ENCODE results near the gene MKI67.
A peak's percentile ranks its signal among the peaks of the same experiment; 100 is the strongest.

MKI67 gene

DNA sequence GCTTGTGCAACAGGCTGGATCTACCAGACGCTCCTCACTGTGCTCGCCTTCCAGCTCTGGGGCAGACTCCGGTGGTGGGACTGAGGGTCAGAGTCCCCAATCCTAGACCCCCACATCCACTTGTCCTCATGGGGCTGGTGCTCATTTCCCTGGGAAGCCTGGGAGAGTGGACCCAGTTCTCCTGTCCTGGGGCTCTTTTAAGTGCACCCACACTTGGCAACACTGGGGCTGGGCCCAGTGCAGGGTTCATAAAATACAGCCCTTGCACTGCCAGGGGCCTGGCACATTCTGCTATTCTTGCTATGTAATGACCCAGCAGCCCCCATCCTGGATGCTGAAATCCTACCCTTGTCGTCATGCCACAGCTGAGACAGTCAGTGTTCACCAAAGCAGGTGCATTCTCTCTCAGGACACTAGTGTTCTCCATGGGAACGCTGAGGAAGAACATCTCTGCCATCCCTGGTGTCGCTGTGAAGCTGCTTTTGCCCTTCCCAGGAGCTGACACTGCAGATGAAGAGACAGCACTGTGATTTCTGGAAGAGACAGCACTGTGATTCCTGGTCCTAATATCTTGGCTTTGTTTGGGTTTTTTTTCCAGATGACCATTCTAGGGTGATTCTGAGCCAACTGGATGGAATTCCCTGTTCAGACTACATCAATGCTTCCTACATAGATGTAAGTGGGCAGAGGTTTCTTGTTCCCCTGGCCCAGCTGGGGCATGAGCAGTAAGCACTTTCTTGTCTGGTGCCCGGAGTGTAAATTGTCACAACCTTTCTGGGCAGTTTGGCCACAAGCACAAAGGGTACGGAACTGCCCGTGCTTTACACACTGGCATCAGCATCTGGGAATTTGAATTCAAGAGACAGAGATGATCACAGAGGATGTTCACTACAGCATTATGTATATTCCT lies 65.6 kb downstream of the MKI67 start:
- no peak for DNase-seq
- in situ Hi-C loops (cut with MboI; ENCODE audit: low pct_unique_long_range_greater_than_20kb, low sequenced_read_pairs): no loop called here

DNA sequence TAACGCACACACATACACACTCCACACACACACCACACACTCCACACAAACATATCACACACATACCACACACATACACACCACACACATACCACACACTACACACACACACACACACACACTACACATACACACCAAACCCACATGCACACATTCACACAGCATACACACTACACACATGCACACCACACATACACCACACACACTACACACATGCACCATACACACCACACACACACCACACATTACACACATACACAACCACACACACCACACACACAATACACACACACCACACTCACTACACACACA lies 66.3 kb downstream of the MKI67 start:
- no peak for DNase-seq
- in situ Hi-C loops (cut with MboI; ENCODE audit: low pct_unique_long_range_greater_than_20kb, low sequenced_read_pairs): no loop called here

DNA sequence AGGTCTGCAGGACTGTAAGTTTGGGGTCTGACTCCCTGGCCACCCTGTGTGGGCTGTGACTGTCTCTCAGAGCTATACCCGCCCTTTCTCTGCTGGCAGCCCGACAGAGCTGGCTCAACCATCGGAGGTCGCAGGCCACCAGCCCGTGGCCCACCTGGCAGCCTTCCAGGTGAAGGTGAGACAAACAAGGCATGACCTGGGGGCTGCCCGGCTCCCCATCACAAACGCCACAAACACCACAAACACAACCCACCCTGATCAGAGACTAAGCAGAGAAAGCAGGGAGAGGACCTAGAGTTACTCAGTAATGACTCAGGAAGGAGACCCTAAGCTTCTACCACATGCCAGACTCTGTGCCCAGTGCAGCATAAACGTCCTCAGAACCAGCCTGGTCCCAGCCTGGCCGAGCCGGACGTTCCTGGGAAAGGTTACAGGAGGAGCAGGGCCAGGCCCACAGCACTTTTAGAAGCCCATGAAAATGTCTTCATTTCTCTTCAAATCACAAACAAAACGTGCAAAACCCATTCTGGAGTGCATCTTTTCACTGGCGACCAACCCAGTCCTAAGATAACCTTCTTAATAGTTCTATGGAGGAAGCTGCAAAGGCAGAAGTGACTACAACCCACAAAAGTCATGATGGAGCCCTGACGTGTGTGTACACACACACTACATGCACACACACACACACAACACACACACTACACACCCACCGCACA lies 66.8 kb downstream of the MKI67 start:
- no peak for DNase-seq
- in situ Hi-C loops (cut with MboI; ENCODE audit: low pct_unique_long_range_greater_than_20kb, low sequenced_read_pairs): no loop called here

DNA sequence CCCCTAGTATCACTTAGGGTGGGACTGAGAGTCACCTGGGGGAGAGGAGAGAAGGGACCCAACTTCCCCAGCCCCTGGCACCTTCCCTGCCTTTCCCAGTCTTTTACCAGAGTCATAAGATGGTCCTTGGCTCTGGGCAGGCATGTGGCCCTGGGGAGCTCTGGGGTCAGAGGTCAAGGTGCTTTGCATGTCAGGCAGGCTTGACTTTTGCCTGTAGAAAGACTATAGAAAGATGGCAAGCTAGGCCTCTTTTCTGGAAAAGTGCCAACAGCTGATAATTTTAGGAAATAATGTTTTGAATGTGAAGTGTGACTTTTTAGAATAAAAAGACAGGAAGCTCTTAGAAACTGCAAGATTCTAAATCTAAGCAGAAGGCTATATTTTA lies 67.5 kb downstream of the MKI67 start:
- in situ Hi-C loops (cut with MboI; ENCODE audit: low pct_unique_long_range_greater_than_20kb, low sequenced_read_pairs): no loop called here
- no peak for DNase-seq

DNA sequence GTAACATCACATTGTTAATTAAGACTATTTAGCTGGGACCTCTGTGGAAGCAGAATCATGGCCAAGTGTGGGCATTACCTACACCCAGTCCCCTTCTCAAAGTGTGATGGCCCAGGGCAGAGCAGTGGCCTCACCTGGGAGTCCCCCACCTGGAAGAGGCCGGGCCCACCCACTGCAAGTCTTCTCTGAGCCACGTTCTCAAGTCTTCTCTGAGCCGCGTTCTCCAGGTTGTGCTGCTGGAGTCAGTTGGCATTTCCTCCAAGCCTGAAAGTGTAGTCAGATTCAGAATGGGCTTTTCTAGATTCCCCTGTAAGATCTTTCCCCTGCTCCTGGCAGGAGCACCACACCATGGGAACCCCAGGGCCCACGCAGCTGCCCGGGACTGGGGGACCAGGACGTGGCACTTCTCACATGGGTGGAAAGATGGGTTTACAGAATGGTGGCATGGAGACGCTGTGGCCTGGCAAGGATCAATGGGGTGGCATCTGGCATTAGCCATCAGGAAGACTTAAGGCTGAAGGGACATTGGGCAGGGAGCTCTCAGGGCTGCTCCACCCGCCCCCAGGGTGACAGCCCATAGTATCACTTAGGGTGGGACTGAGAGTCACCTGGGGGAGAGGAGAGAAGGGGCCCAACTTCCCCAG lies 68.0 kb downstream of the MKI67 start:
- in situ Hi-C loops (cut with MboI; ENCODE audit: low pct_unique_long_range_greater_than_20kb, low sequenced_read_pairs): no loop called here
- no peak for DNase-seq

DNA sequence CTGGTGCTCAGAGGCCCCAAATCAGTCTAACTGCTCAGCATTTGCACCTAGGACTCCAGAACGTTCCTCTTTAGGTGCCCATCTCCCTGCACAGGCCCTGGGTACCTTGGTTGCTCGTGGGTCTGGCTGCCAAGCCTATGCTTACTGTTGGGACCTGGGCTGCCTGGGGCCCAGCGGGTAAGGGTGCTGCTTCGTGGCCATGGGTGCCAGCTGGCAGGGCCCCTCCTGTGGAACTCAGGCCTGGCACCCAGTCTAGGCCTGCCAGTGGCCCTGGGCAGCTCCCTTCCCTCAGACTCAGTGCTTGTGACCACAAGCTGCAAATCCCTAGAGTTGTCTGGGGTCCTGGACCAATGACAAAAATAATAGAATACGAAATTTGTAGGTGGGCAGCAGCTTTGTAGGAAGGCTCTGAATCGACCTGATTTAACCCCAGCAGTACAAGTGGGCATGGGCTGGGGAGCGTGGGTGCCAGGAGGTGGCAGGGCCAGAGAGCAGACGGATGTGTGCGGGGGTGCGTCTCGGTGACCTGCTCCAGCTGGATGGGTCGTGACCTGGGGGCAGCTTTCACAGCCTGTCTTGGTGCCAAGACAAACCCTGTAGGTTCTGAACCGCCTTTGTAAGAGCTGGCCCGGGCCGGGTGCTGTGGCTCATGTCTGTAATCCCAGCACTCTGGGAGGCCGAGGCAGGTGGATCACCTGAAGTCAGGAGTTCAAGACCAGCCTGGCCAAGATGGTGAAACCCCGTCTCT lies 69.7 kb downstream of the MKI67 start:
- no peak for DNase-seq
- in situ Hi-C loops (cut with MboI; ENCODE audit: low pct_unique_long_range_greater_than_20kb, low sequenced_read_pairs): no loop called here

DNA sequence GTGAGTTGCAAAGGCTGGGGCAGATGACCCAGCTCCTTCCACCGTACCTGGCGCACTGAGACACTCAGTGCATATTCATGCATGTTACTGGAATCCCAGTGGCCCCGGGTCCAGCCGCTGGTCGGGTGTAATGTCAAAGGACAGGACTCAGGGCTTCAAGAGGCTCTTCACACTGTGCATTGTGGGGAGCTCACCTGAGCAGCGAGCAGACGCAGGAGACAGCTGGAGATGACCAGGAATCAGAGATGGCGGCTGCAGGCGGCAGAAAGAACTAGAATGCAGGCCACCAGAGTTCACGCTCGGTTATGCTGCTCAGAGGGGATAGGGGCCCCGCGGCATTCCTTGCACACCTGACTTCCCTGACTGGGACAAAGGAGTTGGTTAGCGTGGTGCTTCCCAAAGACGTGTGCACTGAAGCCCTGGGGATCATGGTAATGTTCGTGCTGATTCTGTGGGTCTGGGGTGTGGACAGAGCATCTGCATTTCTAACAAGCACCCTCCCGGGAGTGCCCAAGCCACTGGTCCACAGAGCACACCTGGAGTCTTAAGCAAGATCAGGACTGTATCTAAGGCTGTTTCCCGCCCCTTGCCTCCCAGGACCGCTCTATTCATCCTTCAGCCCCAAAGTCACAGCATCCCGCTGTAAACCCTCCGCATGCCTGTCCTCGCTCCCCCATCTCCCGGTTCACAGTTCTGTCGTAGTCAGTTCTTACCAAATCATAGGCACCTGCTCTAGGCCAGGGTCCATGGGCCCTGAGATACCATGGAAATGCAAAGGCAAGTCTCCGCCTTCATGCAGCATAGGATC lies 71.0 kb downstream of the MKI67 start:
- in situ Hi-C loops (cut with MboI; ENCODE audit: low pct_unique_long_range_greater_than_20kb, low sequenced_read_pairs): no loop called here

DNA sequence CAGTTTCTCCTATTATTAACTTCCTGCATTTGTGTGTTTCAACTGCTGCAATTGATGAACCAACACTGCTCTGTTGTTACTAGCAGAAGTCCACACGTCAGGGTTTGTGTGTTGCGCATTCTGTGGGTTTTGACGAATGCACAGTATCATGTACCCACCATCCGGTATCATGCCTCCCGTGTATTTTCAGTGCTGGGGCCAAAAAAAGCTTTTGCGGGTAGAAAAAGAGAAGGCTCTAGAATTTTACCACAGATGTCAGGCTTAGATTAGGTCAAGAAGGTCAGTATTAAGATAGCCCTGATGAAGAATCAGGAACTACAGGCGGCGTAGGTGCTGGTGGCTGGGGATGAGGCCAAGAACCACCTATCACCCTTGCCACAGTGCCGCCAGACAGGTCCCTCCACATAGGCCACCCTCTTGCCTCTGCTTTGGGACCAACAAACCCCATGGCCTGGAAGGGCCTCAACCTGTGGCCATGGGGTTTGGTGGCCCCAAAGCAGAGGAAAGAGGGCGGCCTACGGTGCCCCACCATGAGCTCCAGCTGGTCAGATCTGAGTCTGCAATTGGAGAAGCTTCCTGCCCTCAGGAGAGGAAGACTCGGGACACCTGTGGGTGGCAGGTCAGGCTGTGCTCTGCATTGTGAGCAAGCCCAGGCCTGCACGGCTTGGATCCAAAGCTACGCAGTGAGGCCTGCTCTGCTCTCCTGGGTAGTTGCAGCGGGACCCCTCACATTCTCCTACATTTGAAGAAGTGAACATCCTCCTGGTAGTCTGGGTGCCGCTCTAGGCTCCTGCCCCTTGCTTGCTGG lies 71.9 kb downstream of the MKI67 start:
- in situ Hi-C loops (cut with MboI; ENCODE audit: low pct_unique_long_range_greater_than_20kb, low sequenced_read_pairs): no loop called here
- no peak for DNase-seq

More for the DNA sequence above, 71.0 kb downstream of the MKI67 start:
- no peak for DNase-seq

DNA sequence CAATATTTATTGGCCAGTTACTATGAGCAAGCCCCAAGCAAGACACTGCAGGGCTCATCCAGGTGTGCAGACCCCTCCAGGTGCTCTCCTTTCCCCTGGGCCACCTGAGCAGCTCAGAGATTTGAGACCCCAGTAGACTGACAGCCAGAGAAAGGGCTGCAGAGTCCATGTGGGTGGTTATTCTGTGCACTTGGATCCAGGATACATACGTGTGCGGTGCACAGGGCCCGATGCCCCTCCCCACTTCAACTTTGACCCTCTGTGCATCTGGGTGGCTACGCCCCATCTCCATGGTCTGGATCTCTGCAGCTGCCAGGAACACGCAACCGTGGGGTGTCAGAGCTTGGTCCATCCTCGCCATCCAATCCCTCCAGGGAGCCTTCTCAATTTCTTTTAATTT lies 72.9 kb downstream of the MKI67 start:
- DNase-seq: no peak
- in situ Hi-C loops (cut with MboI; ENCODE audit: low pct_unique_long_range_greater_than_20kb, low sequenced_read_pairs): no loop called here

DNA sequence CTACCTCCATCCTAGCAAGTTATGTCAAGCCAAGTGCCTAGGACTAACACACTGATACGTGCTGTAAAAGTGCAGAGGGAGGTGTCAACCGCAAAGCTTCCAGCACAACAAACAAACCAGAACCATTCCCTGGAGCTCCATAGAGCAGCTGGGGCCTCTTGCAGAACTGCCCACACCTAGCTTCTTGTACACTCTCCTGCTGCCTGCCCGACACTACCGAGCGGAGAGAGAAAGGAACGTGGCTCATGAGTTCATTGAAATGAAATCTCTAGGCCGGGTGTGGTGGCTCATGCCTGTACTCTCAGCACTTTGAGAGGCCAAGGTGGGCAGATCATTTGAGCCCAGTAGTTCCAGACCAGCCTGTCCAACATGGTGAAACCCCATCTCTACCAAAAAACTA lies 73.5 kb downstream of the MKI67 start:
- in situ Hi-C loops (cut with MboI; ENCODE audit: low pct_unique_long_range_greater_than_20kb, low sequenced_read_pairs): no loop called here
- DNase-seq: no peak

DNA sequence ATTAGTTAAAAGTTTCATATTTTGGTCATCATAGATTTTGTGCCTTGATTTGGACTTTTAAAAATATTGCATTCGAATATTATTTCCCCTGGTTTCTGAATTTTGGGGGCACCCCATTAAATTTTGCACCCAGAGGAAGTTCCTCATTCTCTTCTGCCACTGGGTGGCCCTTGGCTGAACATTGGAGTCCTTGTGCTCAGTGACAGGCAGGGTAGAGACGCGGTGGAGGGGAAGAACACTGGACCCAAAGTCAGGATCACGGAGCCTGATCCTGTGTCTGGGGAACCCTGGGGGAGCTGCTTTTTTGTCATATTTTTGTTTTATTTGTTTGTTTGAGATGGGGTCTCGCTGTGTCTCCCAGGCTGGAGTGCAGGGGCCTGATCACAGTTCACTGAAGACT lies 74.7 kb downstream of the MKI67 start:
- in situ Hi-C loops (cut with MboI; ENCODE audit: low pct_unique_long_range_greater_than_20kb, low sequenced_read_pairs): no loop called here
- no peak for DNase-seq

DNA sequence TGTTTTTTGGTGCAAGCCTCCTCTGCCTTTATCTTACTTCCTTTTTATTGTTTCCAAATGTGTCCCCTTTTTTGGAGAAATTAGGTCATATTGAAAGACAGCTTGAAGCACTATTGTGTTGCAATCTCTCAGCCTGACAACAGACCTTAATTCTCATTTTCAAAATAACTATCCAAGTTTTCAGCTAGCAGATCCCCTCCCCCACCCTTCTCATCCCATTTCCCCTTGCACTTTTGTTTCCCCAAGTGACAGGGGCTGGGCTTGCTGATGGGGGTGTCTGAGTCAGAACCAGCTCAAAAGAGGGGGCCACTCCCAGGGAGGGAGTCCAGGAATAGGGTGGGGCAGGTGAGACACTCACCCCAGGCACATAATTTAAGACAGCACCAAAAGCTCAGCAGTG lies 75.3 kb downstream of the MKI67 start:
- DNase-seq: peak; percentile 20
- in situ Hi-C loops (cut with MboI; ENCODE audit: low pct_unique_long_range_greater_than_20kb, low sequenced_read_pairs): no loop called here

DNA sequence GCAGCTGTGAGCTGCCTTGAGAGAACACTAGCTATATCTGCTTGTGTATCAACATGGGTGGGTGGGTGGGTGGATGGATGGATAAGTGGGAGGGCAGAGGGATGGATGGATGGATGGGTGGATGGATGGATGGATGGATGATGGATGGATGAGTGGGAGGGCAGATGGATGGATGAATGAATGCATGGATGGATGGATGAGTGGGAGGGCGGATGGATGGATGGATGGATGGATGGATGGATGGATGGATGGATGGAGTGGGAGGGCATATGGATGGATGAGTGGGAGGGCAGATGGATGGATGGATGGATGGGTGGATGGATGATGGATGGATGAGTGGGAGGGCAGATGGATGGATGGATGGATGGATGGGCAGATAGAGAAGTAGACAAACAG lies 76.1 kb downstream of the MKI67 start:
- no peak for DNase-seq
- in situ Hi-C loops (cut with MboI; ENCODE audit: low pct_unique_long_range_greater_than_20kb, low sequenced_read_pairs): no loop called here

DNA sequence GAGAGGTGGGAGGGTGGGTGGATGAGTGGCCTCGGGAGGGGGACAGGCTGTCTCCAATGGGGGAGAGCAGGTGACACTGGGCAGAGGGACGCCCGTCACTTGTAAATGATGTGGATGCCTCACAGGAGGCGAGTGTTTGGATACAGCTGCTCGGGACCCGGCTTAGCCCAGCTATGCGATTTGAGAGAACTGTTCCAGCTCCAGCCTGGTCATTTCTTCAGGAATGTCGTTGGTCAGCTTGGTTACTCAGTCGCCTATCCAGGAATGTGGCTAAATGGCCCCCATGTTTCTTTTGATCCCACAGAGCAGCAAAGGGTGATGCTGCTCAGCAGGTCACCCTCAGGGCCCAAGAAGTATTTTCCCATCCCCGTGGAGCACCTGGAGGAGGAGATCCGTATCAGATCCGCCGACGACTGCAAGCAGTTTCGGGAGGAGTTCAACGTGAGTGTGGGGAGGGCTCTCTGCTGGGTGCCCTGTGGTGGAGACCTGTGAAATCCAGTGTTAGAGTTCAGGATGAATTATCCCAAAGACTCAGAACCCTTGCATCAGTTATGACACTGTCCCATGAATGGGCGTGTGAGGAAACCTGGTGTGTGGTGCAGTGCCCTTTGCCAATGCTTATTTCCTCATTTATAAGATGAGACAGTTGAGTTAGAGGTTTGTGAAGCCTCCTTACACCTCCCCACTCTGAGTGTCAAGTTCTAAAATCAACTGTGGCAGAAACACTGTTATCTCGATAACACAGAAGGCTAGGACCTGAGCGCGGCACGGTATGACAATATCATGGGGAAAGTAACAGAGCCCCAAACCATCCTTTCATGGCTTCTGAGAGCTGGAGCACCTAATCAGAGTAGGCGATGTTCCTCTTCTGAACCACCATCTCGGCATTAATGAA lies 76.8 kb downstream of the MKI67 start:
- in situ Hi-C loops (cut with MboI; ENCODE audit: low pct_unique_long_range_greater_than_20kb, low sequenced_read_pairs): no loop called here
- no peak for DNase-seq

DNA sequence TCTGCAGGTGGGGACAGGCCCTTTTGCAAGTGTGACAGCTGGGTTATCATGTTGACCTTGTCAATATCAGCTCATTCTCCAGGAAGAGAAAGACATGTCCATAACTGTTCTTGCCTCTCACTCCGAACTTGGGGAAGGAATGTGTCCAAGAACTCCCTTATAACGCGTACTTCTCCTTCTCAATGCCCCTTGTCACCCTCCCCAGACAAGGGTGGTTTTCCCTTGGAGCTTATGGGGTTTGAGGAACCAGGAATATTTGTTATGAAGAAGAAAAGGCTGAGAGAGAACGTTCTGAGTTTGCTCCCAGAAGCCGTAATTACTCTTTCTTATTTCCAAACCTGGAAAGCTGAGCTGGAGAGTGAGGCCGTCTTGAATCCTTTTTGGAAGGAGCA lies 77.4 kb downstream of the MKI67 start:
- in situ Hi-C loops (cut with MboI; ENCODE audit: low pct_unique_long_range_greater_than_20kb, low sequenced_read_pairs): no loop called here
- no peak for DNase-seq

DNA sequence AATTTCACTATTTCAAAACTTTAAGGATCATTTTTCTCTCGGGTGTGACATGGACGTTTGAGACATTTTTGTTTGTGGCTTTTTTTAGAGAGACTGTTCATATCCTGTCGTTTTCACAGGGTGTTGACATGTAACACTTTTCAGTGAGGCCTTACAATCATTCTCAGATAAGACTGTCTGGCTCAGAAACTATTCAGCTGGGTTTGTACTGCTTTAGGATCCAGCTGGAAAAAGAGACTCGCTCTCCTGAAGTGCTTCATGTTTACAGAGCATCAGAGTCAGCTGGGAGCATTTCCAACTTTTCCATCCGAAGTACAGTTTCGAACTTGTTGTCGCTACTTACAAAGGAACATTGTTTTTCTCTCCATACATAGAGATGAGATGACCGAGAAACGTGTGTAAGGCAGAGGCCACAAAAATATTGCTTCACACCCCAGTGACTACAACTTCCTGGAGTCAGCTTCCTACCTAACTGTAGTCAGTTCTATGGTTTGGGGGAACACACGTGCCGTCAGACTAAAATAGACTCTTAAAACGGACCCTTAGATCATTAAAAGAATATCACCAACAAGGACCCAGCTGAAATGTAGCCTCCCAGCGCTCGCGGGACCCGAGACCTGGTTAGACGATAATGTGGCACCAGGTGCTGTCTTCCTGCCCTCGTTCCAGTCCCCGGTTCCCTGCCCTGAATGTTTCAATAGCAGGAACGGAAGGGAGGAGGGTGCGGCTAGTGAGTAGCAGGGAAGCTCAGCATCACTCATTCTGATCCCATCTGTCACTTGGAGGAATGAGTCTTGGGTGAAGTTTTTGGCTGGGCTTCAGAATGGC lies 78.0 kb downstream of the MKI67 start:
- in situ Hi-C loops (cut with MboI; ENCODE audit: low pct_unique_long_range_greater_than_20kb, low sequenced_read_pairs): no loop called here

More for the DNA sequence above, 78.0 kb downstream of the MKI67 start:
- peak; percentile 69 for DNase-seq

Data from KBM-7 (cell line).